HG03439 (cell line): ENCODE data around the gene CDIPT.
"Not testable (repeated sequence)": the region's sequence is repeated elsewhere in the genome, so short reads cannot be mapped to it uniquely, and the experiment has no call there.

Source experiments
- ATAC-seq: cut with Tn5 transposase; IDR thresholded peaks from one replicate; pipeline ENCODE4 v1.9.1; 2021; ENCODE audit warnings: mild to moderate bottlenecking, moderate library complexity; ENCODE audit not compliant: unreplicated experiment

CDIPT gene

GRCh38 chr16:29897333-29897732 lies 34.3 kb upstream of the CDIPT start:
- no peak for ATAC-seq

GRCh38 chr16:29896841-29897240 lies 33.8 kb upstream of the CDIPT start:
- no peak for ATAC-seq

GRCh38 chr16:29894352-29894751 lies 31.3 kb upstream of the CDIPT start:
- ATAC-seq: no peak

- ATAC-seq: no peak
Observed at GRCh38 chr16:29893553-29893952, 30.5 kb upstream of the CDIPT start.

- ATAC-seq: no peak
Observed at GRCh38 chr16:29892458-29892813, 29.4 kb upstream of the CDIPT start.

GRCh38 chr16:29891525-29892457 lies 28.8 kb upstream of the CDIPT start:
- no peak for ATAC-seq

- ATAC-seq: not testable (repeated sequence)
Observed at GRCh38 chr16:29889372-29889771, 26.3 kb upstream of the CDIPT start.

- no peak for ATAC-seq
Observed at GRCh38 chr16:29883987-29884386, 21.0 kb upstream of the CDIPT start.

- no peak for ATAC-seq
Observed at GRCh38 chr16:29881050-29881449, 18.0 kb upstream of the CDIPT start.

GRCh38 chr16:29878172-29878571 lies 15.1 kb upstream of the CDIPT start:
- no peak for ATAC-seq

- ATAC-seq: peak; percentile 61
Observed at GRCh38 chr16:29877266-29877961, 14.4 kb upstream of the CDIPT start.

GRCh38 chr16:29876594-29877249 lies 13.7 kb upstream of the CDIPT start:
- no peak for ATAC-seq

- no peak for ATAC-seq
Observed at GRCh38 chr16:29876217-29876593, 13.2 kb upstream of the CDIPT start.

GRCh38 chr16:29875206-29875605 lies 12.2 kb upstream of the CDIPT start:
- no peak for ATAC-seq

GRCh38 chr16:29873319-29873718 lies 10.3 kb upstream of the CDIPT start:
- no peak for ATAC-seq

GRCh38 chr16:29871822-29872546 lies 9.0 kb upstream of the CDIPT start:
- no peak for ATAC-seq

- not testable (repeated sequence) for ATAC-seq
Observed at GRCh38 chr16:29869067-29869466, 6.0 kb upstream of the CDIPT start.

GRCh38 chr16:29868396-29869009 lies 5.5 kb upstream of the CDIPT start:
- no peak for ATAC-seq

- ATAC-seq: no peak
Observed at GRCh38 chr16:29864205-29864604, 1.2 kb upstream of the CDIPT start.

GRCh38 chr16:29863669-29863984 lies 601 bp upstream of the CDIPT start:
- ATAC-seq: no peak

- no peak for ATAC-seq
Observed at GRCh38 chr16:29862383-29862883, 593 bp downstream of the CDIPT start.
